Peyer's patch (tissue), 4 donors: ENCODE results near the gene HPSE2. TPM values are rescaled to one million over a fixed set of nuclear protein-coding genes. Genes with fewer than 3 reads are reported as not detected.
"Not testable (repeated sequence)": the region's sequence is repeated elsewhere in the genome, so short reads cannot be mapped to it uniquely, and the experiment has no call there.

Experiments
- DNase-seq, 3 donors: peaks; one replicate each; pipeline ENCODE4 v3.0.0-alpha.2; 2017 to 2019
- H3K27ac ChIP-seq, 4 donors: fragments of 200-600 bp; sonication (generic); one replicate each; pipeline ENCODE4 v1.5.1; 2016 to 2019
- H3K27me3 ChIP-seq, 2 donors: fragments of 200-600 bp; sonication (generic); one replicate each; pipeline ENCODE4 v1.5.1; 2019
- H3K36me3 ChIP-seq, 3 donors: fragments of 200-600 bp; sonication (generic); one replicate each; pipeline ENCODE4 v1.5.1; 2016 to 2019
- H3K4me1 ChIP-seq, 4 donors: fragments of 200-600 bp; sonication (generic); one replicate each; pipeline ENCODE4 v1.5.1; 2016 to 2019
- H3K4me3 ChIP-seq, 4 donors: fragments of 200-600 bp; sonication (generic); 1 replicate in 3 of 4; 2 replicates in 1 of 4; pipeline ENCODE4 v1.5.1; 2016 to 2019; ENCODE audit warnings: mild to moderate bottlenecking in 1 of 4
- H3K9me3 ChIP-seq, 4 donors: fragments of 200-600 bp; sonication (generic); one replicate each; pipeline ENCODE4 v1.5.1; 2016 to 2019; ENCODE audit warnings: mild to moderate bottlenecking in 1 of 4
- POLR2A ChIP-seq, 2 donors: fragments of 450-650 bp; IDR thresholded peaks; one replicate each; pipeline ENCODE4 v1.5.1; 2017; ENCODE audit warnings: antibody characterized with exemption in 2 of 2, mild to moderate bottlenecking in 2 of 2, moderate library complexity in 2 of 2
- total RNA-seq, 4 donors: library from RNA; depleted of rRNA; stranded (reverse); fragments of >200 nt; gene quantifications; one replicate each; pipeline ENCODE4 v1.1.0, GENCODE V29; 2016
- TF ChIP-seq, protein P1 (sequence below), 6 experiments: fragments of 450-650 bp in 4 of 6; fragments of 200-600 bp in 2 of 6; sonication (generic) in 1 of 6; IDR thresholded peaks; one replicate each; pipeline ENCODE4 v1.5.1; 2017 to 2019; ENCODE audit warnings: antibody characterized with exemption in 6 of 6, mild to moderate bottlenecking in 3 of 6, moderate library complexity in 1 of 6

Gene HPSE2
- total RNA-seq, 4 donors from 2014 or later = 3.0 to 15.7 (median 7.4) TPM

DNA sequence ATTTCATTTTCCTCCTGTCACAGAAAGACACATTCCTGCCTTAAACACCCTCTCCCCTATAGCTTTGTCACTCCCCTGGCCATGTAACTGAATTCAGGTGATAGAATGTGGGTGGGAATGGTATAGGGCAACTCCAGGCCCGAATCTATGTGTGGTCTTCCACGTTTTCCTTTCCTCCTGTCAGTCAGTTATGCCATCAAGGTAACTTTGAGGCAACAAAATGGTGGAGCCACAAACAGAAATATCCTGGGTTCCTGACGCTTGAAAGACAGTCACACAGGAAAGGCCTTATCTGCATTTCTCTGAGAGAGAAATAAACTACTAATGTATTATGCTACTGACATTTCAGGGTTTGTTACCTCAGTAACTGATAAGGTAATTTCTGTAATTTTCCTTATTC lies 326.8 kb downstream of the HPSE2 start:
- no peaks in the 10 kb centered on the region for H3K36me3 ChIP-seq
- TF ChIP-seq, protein P1, sequence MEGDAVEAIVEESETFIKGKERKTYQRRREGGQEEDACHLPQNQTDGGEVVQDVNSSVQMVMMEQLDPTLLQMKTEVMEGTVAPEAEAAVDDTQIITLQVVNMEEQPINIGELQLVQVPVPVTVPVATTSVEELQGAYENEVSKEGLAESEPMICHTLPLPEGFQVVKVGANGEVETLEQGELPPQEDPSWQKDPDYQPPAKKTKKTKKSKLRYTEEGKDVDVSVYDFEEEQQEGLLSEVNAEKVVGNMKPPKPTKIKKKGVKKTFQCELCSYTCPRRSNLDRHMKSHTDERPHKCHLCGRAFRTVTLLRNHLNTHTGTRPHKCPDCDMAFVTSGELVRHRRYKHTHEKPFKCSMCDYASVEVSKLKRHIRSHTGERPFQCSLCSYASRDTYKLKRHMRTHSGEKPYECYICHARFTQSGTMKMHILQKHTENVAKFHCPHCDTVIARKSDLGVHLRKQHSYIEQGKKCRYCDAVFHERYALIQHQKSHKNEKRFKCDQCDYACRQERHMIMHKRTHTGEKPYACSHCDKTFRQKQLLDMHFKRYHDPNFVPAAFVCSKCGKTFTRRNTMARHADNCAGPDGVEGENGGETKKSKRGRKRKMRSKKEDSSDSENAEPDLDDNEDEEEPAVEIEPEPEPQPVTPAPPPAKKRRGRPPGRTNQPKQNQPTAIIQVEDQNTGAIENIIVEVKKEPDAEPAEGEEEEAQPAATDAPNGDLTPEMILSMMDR (IDR thresholded peaks at IDR 0.05) = no peak
- TF ChIP-seq POLR2A (IDR thresholded peaks at IDR 0.05) = no peak
- H3K27me3 ChIP-seq = no peaks in the 10 kb centered on the region
- no peak overlapping the region for H3K27ac ChIP-seq
- no peak overlapping the region for H3K4me3 ChIP-seq
- no peak for DNase-seq
- no peaks in the 10 kb centered on the region for H3K9me3 ChIP-seq
- no peaks in the 10 kb centered on the region for H3K4me1 ChIP-seq

DNA sequence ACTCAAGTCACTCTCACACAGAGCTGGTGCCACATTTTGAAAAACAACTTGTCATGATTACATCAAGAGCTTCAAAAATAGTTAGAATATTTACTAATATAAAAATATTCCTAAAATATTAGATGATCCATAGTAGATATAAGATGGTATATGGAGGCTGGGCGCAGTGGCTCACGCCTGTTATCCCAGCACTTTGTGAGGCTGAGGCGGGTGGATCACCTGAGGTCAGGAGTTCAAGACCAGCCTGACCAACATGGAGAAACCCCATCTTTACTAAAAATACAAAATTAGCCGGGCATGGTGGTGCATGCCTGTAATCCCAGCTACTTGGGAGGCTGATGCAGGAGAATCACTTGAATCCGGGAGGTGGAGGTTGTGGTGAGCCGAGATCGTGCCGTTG lies 327.4 kb downstream of the HPSE2 start:
- H3K27me3 ChIP-seq, DNase-seq, H3K27ac ChIP-seq, H3K4me1 ChIP-seq, H3K36me3 ChIP-seq, H3K4me3 ChIP-seq, H3K9me3 ChIP-seq: not testable (repeated sequence)

DNA sequence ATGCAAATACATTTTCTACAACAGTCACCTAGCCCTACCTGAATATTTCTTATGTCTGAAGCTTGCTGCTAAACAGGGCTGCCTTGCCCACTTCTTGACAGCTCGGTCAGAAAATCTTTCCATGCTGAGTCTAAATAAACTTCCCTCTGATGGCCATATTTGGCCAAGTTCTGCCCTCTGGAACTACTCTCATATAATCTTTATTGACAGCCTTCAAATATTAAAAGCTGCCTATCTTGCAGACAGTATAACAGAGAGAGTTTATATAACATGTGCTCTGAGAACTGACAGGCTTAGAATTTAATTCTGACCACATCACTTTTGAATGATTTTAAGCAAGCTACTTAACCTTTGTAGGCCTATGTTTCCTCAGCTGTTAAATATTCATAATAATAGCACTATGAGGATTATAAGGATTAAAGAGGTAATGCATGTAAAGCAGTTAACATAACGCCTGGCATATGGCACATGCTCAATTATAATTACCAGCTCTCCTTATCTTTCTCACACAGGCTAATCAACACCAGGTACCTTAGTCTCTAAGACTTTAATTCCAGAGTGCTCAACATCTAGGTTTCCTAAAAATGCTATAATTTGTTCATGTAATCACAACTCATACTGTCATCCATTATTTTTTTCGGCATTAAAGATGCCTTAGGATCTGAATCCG lies 334.1 kb downstream of the HPSE2 start:
- H3K4me3 ChIP-seq = no peak overlapping the region
- H3K36me3 ChIP-seq = no peaks in the 10 kb centered on the region
- TF ChIP-seq, protein P1 (IDR thresholded peaks at IDR 0.05) = no peak
- H3K9me3 ChIP-seq = no peaks in the 10 kb centered on the region
- H3K4me1 ChIP-seq = no peaks in the 10 kb centered on the region
- no peaks in the 10 kb centered on the region for H3K27me3 ChIP-seq
- no peak overlapping the region for H3K27ac ChIP-seq
- DNase-seq = no peak

DNA sequence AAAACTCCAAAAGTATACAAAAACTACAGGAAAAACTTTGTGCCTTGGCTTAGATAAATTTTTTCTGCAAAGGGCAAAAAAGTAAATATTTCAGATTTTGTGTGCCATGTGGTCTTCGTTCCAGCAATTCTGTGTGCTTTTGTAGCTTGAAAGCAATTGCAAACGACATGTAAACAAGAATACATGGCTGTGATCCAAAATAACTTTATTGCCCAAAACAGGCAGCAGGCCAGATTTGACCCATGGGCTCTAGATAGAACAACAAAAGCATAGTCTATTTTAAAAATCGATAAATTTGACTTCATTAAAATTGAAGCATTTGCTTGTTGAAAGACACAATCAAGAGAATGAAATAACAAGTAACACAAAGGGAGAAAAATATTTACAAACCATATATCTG lies 336.6 kb downstream of the HPSE2 start:
- Histone ChIP-seq H3K4me3 (no peak overlapping the region), H3K27ac (no peak overlapping the region), H3K4me1 (no peaks in the 10 kb centered on the region), H3K9me3 (no peaks in the 10 kb centered on the region), H3K27me3 (no peaks in the 10 kb centered on the region), H3K36me3 (no peaks in the 10 kb centered on the region)
- no peak for DNase-seq
- no peak for TF ChIP-seq POLR2A (IDR thresholded peaks at IDR 0.05)
- TF ChIP-seq, protein P1 (IDR thresholded peaks at IDR 0.05) = no peak

DNA sequence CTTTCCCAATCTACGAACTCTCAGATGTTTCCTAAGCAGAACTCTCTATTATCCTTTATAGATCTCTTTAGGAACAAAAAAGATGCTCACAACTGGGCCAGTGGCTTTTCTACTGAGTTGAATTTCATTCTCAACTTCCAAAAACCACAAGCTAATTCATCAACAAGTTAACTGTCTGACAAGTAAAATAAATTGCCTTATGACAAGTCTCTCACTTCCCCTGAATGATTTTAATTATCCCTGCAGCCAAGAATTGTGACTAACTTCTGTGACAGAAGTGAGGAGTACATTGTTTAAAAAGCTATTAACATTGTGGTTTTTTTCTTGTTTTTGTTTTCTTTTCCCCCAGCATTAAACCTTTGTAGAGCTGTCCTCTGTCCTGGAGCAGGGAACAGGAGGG lies 343.1 kb downstream of the HPSE2 start:
- TF ChIP-seq POLR2A (IDR thresholded peaks at IDR 0.05) = no peak
- TF ChIP-seq, protein P1 (IDR thresholded peaks at IDR 0.05) = no peak
- no peaks in the 10 kb centered on the region for H3K36me3 ChIP-seq
- no peak overlapping the region for H3K27ac ChIP-seq
- no peak for DNase-seq
- no peaks in the 10 kb centered on the region for H3K9me3 ChIP-seq
- H3K27me3 ChIP-seq = no peaks in the 10 kb centered on the region
- H3K4me3 ChIP-seq = no peak overlapping the region
- H3K4me1 ChIP-seq = no peaks in the 10 kb centered on the region

DNA sequence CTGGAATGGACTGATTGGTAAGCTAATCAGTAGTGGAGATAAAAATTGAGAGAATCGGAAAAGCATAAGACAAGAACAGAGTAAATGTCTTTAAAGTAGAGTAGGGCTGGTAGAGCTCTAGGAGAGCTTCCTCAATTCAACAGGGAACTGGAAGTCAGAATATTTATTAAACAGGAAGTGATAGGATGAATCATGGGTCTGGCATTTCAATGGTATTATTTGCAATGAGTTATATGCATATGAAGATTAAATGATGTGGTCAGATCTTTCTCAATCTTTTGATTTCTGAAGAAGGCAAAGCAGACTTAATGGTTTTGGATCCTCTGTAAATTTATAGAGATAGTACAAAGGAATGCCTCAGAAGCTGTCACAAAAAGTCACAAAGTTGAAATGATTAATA lies 349.0 kb downstream of the HPSE2 start:
- H3K9me3 ChIP-seq = no peaks in the 10 kb centered on the region
- DNase-seq = no peak
- no peak for TF ChIP-seq POLR2A (IDR thresholded peaks at IDR 0.05)
- TF ChIP-seq, protein P1 (IDR thresholded peaks at IDR 0.05) = no peak
- H3K27me3 ChIP-seq = no peaks in the 10 kb centered on the region
- no peaks in the 10 kb centered on the region for H3K4me1 ChIP-seq
- no peaks in the 10 kb centered on the region for H3K36me3 ChIP-seq
- no peak overlapping the region for H3K27ac ChIP-seq
- no peak overlapping the region for H3K4me3 ChIP-seq
